CD4-positive, alpha-beta T cell treated with Interleukin-1 beta for 1 hour (primary cell): ENCODE data around the gene SYT2.

Experiments
- DNase-seq, 2 donors: peaks; one replicate each; pipeline ENCODE4 v3.0.0-alpha.2; 2020 to 2022

SYT2 gene

GRCh38 chr1:202671399-202671798 is 38.9 kb downstream of the SYT2 start:
- DNase-seq: no peak

DNA sequence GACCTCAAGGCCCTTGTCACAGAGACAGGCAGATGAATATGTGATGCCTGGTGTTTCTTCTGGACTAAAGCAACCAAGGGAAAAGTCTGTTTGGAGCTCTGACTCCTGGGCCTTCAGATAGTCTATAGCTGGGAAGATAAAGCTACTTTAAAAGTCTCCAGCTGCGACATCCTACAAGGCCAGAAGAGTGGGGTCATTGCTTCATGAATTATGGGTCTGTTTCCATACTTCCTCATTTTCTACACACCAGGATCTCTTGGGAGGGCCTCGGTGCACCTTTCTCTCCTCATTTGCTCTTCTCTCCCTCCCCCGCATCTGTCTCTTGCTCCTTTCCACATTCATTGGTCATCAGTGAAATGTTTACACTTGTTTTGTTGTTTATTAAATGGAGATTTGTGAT is 44.8 kb downstream of the SYT2 start:
- no peak for DNase-seq

DNA sequence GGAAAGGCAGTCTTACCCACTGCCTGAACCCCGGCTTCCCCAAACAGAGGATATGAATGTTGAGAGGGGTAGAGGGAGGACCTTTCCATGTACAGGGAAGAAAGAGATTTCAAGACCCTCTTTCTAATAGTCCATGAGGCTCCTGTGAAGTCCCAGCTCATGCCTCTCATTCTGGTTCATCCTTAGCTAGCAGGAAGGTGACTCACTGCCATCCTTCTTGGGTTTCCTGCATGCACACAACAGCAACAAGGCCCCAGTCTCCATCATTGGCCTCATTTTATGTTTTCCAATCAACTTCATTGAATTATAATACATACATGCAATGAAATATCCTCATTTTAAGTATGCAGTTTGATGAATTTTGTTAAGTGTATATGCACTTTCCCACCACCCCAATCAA is 46.2 kb downstream of the SYT2 start:
- DNase-seq: no peak

DNA sequence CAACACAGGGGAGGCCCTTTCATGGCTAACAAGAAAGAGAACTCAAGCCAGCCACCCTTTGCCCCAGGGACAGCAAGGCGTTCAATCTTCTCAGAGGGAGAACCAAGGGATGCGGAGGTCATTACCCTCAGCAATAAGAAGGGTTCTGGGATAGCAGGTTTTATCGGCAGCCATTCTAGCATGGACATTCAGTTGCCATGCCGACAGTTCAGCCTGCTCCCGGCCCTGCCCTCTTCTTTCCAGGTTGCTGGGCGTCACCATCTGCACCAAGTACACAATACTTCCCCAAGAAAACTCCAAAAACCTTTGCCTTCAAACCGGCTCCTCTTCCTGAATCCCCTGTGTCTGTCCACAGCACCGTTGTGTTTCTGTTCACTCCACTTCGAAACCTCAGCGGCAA is 47.1 kb downstream of the SYT2 start:
- DNase-seq: no peak

DNA sequence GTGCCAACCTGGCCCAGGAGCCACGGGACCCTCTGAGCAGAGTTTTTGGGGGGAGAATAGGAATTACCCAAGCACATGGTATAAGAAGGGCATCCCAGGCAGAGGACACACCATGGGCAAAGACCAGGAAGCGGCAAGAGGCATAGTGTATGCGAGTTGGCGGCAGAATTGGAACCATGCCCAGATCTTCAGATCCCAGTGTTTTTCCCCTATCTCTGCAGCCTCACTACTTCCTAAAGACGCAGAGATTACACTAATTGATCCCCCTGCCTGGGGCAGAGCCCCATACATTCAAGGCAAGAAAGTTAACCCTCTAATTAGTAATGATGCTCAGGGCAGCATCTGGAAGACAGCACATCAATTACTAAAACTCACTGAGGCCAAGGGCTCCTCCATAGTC is 48.2 kb downstream of the SYT2 start:
- no peak for DNase-seq

- DNase-seq: no peak
Measured at GRCh38 chr1:202661136-202661845, 49.0 kb downstream of the SYT2 start.

- no peak for DNase-seq
Measured at GRCh38 chr1:202659974-202660373, 50.3 kb downstream of the SYT2 start.

DNA sequence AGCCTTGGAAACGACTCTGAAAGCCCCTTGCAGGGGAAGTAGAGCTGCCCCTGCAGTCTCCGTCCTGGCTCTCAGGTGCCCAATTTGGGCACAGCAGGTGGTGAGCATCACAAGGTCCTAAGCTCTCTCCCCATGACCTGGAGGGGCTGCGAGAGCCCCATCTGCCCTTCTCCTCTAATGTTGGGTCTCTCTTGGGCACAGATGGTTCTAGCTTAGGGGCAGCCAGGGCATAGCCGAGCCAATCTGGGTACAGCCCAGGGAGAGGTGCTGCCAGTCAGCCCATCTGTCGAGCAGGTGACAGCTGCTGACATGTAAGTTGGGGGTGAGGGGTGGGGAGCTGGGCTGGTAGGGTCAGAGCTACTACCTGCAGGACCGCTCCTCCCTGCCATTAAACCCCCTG is 50.7 kb downstream of the SYT2 start:
- DNase-seq: no peak

GRCh38 chr1:202658769-202659168 is 51.5 kb downstream of the SYT2 start:
- no peak for DNase-seq

GRCh38 chr1:202658251-202658759 is 51.9 kb downstream of the SYT2 start:
- DNase-seq: no peak

DNA sequence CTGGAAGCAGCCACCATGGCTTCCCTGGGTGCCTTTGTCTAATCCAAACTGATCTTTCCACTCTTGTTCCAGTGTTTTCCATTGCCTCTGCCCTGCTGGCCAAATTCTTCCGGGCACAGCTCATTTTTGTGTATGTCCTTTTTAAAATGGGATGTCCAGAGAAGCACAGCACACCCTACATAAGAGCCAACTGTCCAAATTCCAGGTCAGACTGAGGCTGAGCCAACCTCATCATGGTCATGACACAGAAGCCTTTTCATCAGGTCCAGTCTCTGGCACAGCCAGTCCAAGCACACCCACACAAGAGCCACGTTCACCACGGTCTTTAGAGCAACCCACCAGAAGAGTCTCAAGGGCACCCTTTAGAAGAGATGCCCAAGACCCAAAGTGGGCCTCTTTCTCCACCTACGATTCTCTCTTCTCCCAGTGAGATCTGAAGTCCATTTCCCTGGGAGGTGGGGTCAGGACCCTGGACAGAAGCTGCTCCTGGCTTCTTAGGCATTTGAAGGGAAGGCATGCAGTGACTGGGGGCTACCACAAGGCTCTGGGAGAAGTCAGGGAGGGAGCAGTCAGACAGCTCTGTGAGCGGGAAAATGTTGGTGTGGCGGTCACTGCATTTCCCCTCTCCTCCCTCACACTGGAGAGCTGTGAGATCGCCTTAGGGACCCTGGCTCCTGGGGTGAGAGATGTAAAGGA is 53.2 kb downstream of the SYT2 start:
- DNase-seq: no peak

DNA sequence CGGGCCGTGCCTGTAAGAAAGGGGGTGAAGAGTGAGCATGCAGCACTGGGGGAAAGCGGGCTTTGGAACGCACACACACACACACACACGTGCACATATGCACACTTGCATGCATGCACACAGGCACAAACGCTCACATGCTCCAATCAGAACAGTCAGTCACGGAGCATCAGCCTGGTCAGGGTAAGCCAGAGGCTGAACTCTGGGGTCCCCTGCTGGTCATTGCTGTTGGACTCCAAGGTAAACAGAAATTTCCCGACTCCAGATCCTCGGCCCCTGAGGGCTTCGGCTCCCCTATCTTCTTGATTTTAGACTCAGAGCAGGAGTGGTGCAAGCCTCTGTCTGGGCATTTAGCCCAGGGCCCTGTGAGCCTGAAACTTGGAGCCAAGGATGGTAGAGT is 54.2 kb downstream of the SYT2 start:
- DNase-seq: no peak

- no peak for DNase-seq
Measured at GRCh38 chr1:202654079-202654478, 56.2 kb downstream of the SYT2 start.

DNA sequence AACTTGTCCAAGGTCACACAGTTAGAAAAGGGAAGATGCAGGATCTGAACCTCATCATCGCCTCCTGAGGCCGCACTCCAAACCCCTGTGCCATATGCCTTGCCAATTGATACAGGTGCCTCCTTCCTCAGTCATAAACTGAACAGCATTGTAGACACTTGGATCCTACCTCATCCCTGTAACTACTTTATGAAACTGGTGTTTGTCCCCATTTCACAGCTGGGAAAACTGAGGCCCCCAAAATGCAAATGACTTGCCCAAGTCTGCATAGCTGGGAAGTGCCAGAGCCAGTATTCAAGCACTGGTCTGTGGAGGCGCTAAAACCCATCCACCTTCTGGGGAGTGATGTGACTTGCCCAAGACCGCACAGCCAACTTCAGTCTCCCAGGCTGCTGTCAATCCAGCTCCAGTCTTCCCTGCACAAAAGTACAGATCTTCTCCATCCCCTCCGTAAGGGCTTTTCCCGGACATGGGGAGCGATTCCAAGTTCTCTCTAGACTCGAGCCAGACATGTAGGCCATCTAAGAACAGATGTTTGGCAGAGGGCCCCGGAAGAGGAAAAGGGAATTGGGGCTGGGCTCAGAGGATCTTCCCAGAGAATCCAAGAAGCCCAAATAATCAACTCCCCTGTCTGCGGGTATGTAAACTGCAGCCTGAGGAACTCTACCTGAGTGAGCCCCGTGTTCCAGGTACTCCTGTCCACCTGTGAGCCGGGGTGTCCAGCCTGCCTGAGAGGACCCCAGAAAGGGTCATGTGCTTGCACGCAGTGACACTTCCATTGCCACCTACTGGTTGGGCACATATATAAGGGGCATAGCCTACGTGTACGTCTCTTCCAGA is 60.5 kb downstream of the SYT2 start:
- DNase-seq: no peak

DNA sequence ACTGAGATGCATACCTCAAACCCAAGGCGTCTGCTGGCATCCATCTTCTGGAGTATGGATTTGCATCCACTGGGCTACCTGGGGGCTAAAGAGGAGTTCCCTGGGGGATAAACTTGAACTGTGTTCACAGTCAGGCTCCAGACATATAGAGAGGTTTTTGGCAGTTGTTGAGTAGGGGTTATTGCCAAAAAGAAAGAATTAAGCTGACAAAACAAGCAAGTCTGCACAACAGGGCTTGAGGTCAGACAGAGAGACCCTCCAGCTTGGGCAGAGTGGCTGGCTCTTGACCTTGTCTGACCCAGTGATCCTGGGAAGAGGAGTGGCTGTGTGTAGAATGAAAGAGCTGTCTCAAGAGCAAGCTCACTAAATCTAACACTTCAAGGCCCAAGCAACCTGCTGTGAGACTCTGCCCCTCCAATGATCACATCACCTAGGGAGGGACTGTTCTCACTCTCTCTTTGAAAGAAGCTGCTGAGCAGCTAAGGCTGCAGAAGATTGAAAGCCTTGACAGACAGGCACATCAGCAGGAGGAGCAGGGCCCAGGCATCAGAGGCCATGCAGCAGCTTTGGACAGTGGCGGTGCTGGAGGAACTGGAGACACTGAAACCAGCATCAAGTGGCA is 61.5 kb downstream of the SYT2 start:
- DNase-seq: no peak

DNA sequence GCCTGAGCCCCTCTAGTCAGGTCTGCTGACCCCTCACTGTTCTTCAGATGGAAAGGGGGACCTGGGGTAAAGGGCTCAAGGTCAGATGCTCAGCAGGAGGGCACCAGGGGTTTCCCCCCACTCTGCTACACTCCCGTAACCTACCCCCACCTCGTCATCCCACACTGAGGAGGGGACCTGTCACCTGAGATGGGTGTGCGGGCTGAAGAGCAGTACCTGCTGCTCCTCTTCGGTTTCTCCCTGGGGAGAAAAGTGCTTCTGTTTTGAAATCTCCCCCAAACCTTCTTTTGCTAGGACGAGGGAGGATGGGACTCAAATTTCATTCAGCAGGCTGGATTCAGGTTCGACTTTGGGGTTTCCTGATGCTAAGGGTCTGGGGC is 65.2 kb downstream of the SYT2 start:
- DNase-seq: no peak

DNA sequence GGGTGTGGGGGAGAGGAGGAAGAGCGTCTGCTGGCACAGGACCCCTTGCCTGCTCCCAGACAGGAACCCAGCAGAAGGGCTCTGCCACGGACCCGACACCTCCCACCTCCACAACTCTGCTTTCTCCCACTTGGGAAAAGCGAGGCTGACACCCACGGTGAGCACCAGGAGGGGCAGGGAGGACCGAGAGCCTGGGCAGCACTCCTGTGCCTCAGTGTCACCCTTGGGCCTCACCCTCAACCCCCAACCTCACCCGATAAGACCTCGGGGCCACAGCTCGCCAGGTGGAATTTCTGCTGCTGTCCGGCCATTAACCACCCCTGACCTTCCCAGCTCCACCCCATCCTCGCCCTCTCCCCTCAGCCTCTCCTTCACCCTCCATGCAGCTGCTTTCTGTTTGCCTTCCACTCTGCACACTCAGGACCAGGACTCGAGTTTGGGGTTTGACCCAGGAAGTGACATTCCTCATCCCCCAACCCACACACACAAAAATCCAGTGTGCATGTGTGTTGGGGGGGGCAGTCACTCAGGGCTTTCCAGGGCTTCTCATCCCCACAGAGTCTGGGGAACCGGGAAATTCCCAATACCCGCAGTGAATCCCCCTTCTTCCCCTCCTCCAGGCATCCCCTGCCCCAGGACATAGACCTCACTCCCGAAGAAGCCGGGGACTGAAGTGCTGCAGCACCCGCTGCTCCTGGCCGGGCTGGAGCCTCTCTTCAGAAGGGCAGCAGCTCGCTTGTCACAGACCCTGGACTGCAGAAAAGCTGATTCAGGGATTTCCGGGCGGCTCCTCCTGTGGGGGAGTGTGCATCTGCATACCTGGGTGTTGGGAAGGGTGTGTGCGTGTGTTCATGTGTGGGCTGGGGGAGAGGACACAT is 65.8 kb downstream of the SYT2 start:
- no peak for DNase-seq

GRCh38 chr1:202643397-202644218 is 66.6 kb downstream of the SYT2 start:
- no peak for DNase-seq

GRCh38 chr1:202642619-202643291 is 67.5 kb downstream of the SYT2 start:
- no peak for DNase-seq

DNA sequence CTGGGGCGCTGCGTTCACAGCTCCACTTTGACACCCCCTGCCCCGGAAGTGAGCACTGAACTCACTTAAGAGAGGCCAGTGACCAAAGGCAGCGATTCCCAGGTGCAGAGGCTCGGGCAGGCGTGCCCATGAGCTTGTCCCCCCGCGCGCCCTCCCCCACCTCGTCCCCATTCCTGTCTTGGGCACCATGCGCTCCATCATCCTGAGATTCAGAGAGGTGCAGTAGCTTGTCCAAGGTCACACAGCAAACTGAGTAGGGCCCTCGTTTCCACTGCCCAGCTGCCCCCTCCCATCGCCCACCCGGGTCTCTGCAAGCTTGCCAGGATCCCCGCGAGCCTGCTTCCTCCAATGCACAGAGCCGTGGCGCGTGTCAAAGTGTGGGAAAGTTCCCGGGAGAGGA is 68.0 kb downstream of the SYT2 start:
- no peak for DNase-seq

GRCh38 chr1:202639500-202639899 is 70.8 kb downstream of the SYT2 start:
- DNase-seq: no peak
